H9 (cell line): ENCODE measurements around the gene PPM1H. TPM values are rescaled to one million over a fixed set of nuclear protein-coding genes. Genes with fewer than 3 reads are reported as not detected.

Experiments used
- DNase-seq: peaks from one replicate; pipeline ENCODE4 v3.0.0-alpha.2; 2017
- H2AFZ ChIP-seq: one replicate; pipeline ENCODE4 v1.6.1; 2013; ENCODE audit warnings: mild to moderate bottlenecking, low read length, control low read depth, moderate library complexity
- H2AK5ac ChIP-seq: 2 replicates; pipeline ENCODE4 v1.6.1; 2013; ENCODE audit warnings: low read length, control low read depth, mixed read lengths; ENCODE audit not compliant: insufficient read length
- H2BK120ac ChIP-seq: one replicate; pipeline ENCODE4 v1.6.1; 2013; ENCODE audit warnings: low read depth, mild to moderate bottlenecking, low read length, control low read depth, inconsistent platforms; ENCODE audit not compliant: poor library complexity, severe bottlenecking
- H2BK12ac ChIP-seq: 2 replicates; pipeline ENCODE4 v1.6.1; 2013; ENCODE audit warnings: low read length, control low read depth, mixed read lengths, low read depth; ENCODE audit not compliant: insufficient read length
- H2BK15ac ChIP-seq: 2 replicates; pipeline ENCODE4 v1.6.1; 2013; ENCODE audit warnings: low read depth, low read length, control low read depth
- H2BK20ac ChIP-seq: one replicate; pipeline ENCODE4 v1.6.1; 2013; ENCODE audit warnings: low read depth, mild to moderate bottlenecking, low read length, control low read depth, inconsistent platforms; ENCODE audit not compliant: poor library complexity, severe bottlenecking
- H2BK5ac ChIP-seq: 2 replicates; pipeline ENCODE4 v1.6.1; 2013; ENCODE audit warnings: low read length, control low read depth, mixed read lengths; ENCODE audit not compliant: insufficient read length
- H3K14ac ChIP-seq: 2 replicates; pipeline ENCODE4 v1.6.1; 2013; ENCODE audit warnings: low read length, control low read depth; ENCODE audit not compliant: insufficient read depth
- H3K18ac ChIP-seq: 2 replicates; pipeline ENCODE4 v1.6.1; 2013; ENCODE audit warnings: low read depth, mild to moderate bottlenecking, mixed read lengths, low read length, control low read depth; ENCODE audit not compliant: insufficient read length
- H3K23ac ChIP-seq: 2 replicates; pipeline ENCODE4 v1.6.1; 2013; ENCODE audit warnings: low read length, control low read depth, mixed read lengths, low read depth; ENCODE audit not compliant: insufficient read length
- H3K23me2 ChIP-seq: 2 replicates; pipeline ENCODE4 v1.6.1; 2013; ENCODE audit warnings: low read depth, mild to moderate bottlenecking, mixed read lengths, low read length, control low read depth; ENCODE audit not compliant: insufficient read length, poor library complexity, severe bottlenecking
- H3K27ac ChIP-seq: 2 replicates; pipeline ENCODE4 v1.5.1; 2013; ENCODE audit warnings: low read length, control low read depth, mixed read lengths, low read depth; ENCODE audit not compliant: insufficient read length
- H3K27me3 ChIP-seq: 2 replicates; pipeline ENCODE4 v1.6.1; 2013; ENCODE audit warnings: low read length, control low read depth, inconsistent platforms; ENCODE audit not compliant: insufficient read depth
- H3K4ac ChIP-seq: 2 replicates; pipeline ENCODE4 v1.6.1; 2013; ENCODE audit warnings: low read depth, mild to moderate bottlenecking, control low read depth, inconsistent platforms, low read length, moderate library complexity
- H3K4me1 ChIP-seq: 2 replicates; pipeline ENCODE4 v1.6.1; 2013; ENCODE audit warnings: low read length, control low read depth, inconsistent platforms; ENCODE audit not compliant: insufficient read depth
- H3K4me2 ChIP-seq: 2 replicates; pipeline ENCODE4 v1.6.1; 2013; ENCODE audit warnings: low read length, control low read depth, mixed read lengths; ENCODE audit not compliant: insufficient read length, insufficient read depth
- H3K56ac ChIP-seq: 2 replicates; pipeline ENCODE4 v1.6.1; 2013; ENCODE audit warnings: low read depth, mild to moderate bottlenecking, mixed read lengths, low read length, control low read depth; ENCODE audit not compliant: insufficient read length
- H3K79me1 ChIP-seq: 2 replicates; pipeline ENCODE4 v1.6.1; 2013; ENCODE audit warnings: low read depth, mild to moderate bottlenecking, moderate library complexity, low read length, control low read depth, inconsistent platforms; ENCODE audit not compliant: insufficient read depth, poor library complexity, severe bottlenecking
- H3K79me2 ChIP-seq: 2 replicates; pipeline ENCODE4 v1.6.1; 2013; ENCODE audit warnings: low read length, control low read depth, inconsistent platforms; ENCODE audit not compliant: insufficient read depth
- H3K9ac ChIP-seq: 2 replicates; pipeline ENCODE4 v1.6.1; 2013; ENCODE audit warnings: low read length, control low read depth, mixed read lengths; ENCODE audit not compliant: insufficient read length; ENCODE audit errors: extremely low read depth
- H3K9me3 ChIP-seq: one replicate; pipeline ENCODE4 v1.6.1; 2013; ENCODE audit warnings: low read depth, low read length, inconsistent platforms; ENCODE audit not compliant: control insufficient read depth
- H3T11ph ChIP-seq: one replicate; pipeline ENCODE4 v1.6.1; 2013; ENCODE audit warnings: mild to moderate bottlenecking, low read length, control low read depth, inconsistent platforms
- H4K20me1 ChIP-seq: one replicate; pipeline ENCODE4 v1.6.1; 2013; ENCODE audit not compliant: control insufficient read depth, insufficient read length, insufficient read depth
- H4K5ac ChIP-seq: 2 replicates; pipeline ENCODE4 v1.6.1; 2013; ENCODE audit warnings: low read depth, mild to moderate bottlenecking, mixed read lengths, low read length, control low read depth; ENCODE audit not compliant: insufficient read length
- H4K8ac ChIP-seq: replicated peaks from 2 replicates; pipeline ENCODE4 v1.6.1; 2013; ENCODE audit warnings: low read length, control low read depth, mixed read lengths, low read depth; ENCODE audit not compliant: insufficient read length
- H4K91ac ChIP-seq: 2 replicates; pipeline ENCODE4 v1.6.1; 2013; ENCODE audit warnings: low read depth, mild to moderate bottlenecking, moderate library complexity, mixed read lengths, low read length, control low read depth; ENCODE audit not compliant: insufficient read length
- H3K27ac Mint-ChIP-seq, 3 experiments: 2 replicates in 2 of 3; 3 replicates in 1 of 3; pipeline ENCODE4 v1.8.0; 2020 to 2021; ENCODE audit warnings: mixed read lengths in 3 of 3, mild to moderate bottlenecking in 1 of 3, moderate library complexity in 1 of 3
- H3K27me3 Mint-ChIP-seq: 2 replicates; pipeline ENCODE4 v1.8.0; 2021; ENCODE audit warnings: low read depth, mild to moderate bottlenecking, moderate library complexity, mixed read lengths
- H3K36me3 Mint-ChIP-seq, 3 experiments: 2 replicates in 2 of 3; 3 replicates in 1 of 3; pipeline ENCODE4 v1.8.0; 2020 to 2021; ENCODE audit warnings: low read depth in 3 of 3, mixed read lengths in 3 of 3; ENCODE audit not compliant: insufficient read depth in 1 of 3
- H3K4me1 Mint-ChIP-seq, 2 experiments: 2 replicates each; pipeline ENCODE4 v1.8.0; 2020; ENCODE audit warnings: mixed read lengths in 2 of 2
- H3K4me3 Mint-ChIP-seq, 2 experiments: 2 replicates in 1 of 2; 3 replicates in 1 of 2; pipeline ENCODE4 v1.8.0; 2020 to 2021; ENCODE audit warnings: mild to moderate bottlenecking in 2 of 2, mixed read lengths in 2 of 2, moderate library complexity in 1 of 2
- H3K9me3 Mint-ChIP-seq, 2 experiments: 2 replicates in 1 of 2; 3 replicates in 1 of 2; pipeline ENCODE4 v1.8.0; 2020; ENCODE audit warnings: mild to moderate bottlenecking in 2 of 2, mixed read lengths in 2 of 2, moderate library complexity in 1 of 2
- WGBS: extraction: QIAGEN DNeasy Blood & Tissue Kit; methylation state at CpG from one replicate; pipeline ENCODE4 v1.1.7; 2013; ENCODE audit warnings: missing lambda C conversion rate, low lambda C conversion rate, mixed read lengths; ENCODE audit not compliant: insufficient read length; ENCODE audit errors: extremely low coverage; 5-methylcytosine and 5-hydroxymethylcytosine counted together
- total RNA-seq: library from RNA; stranded (reverse); gene quantifications from 2 replicates; pipeline ENCODE4 v1.2.1, GENCODE V29; 2021
- TF ChIP-seq, protein P1 (sequence below): fragments of 200-600 bp; sonication (generic); conservative IDR thresholded peaks from 3 replicates; pipeline ENCODE4 v1.8.0; 2021; ENCODE audit warnings: antibody characterized with exemption, mild to moderate bottlenecking

Gene PPM1H
- total RNA-seq, 1 experiment from 2014 or later = 22.1 TPM

DNA sequence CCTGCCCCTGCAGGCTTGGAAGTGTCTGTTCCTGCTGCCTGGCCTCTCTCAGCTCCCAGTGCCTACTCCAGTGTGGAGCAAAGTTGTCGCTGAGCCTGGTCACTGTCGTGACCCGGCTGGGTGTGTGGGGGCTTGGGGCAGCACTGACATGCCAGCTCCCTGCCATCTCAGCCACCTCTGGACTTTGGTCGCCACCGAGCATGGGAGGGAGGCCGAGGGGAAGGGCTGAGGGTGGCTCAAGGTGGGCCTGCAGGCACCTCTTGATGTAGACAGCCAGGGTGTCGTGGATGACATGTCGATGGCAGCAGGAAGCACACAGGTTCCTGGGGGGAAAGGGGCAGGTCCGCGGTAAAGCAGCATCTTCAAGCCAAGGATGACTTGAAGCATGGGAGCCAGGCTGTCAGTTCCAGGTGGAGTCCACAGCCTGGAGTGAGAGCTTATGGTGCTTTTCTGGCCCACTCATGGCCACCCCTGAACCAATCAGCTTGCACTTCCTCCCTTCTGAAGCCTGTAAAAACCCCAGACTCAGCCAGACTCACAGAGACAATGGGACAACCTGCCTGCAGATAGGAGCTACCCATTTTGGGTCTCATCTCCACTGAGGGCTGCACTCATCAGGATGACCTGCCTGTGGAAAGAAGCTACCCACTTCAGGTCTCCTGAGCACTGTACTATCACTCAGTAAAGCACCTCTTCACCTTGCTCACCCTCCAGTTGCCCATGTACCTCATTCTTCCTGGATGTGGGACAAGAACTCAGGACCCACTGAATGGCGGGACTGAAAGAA, 258.2 kb downstream of the PPM1H start:
- no peak overlapping the region for H3K9ac ChIP-seq
- no peak overlapping the region for H3T11ph ChIP-seq
- peaks cover 25 to 44% (median 34%) of the 10 kb centered on the region in 3 experiments for H3K36me3 Mint-ChIP-seq
- H3K18ac ChIP-seq = no peak overlapping the region
- no peak overlapping the region for H3K56ac ChIP-seq
- H3K14ac ChIP-seq = no peak overlapping the region
- WGBS = no CpG with 5 or more reads among the region's 11 CpGs
- H3K79me1 ChIP-seq = no peaks in the 10 kb centered on the region
- no peak overlapping the region for H2BK12ac ChIP-seq
- H3K9me3 ChIP-seq = peaks cover 11% of the 10 kb centered on the region
- no peak overlapping the region for H3K27ac ChIP-seq
- no peak overlapping the region for H3K23ac ChIP-seq
- no peak overlapping the region; a peak in 1 of 5 replicates for H3K4me3 Mint-ChIP-seq
- DNase-seq = no peak
- no peak overlapping the region for H4K8ac ChIP-seq
- H2BK5ac ChIP-seq = no peak overlapping the region
- no peak overlapping the region for H2BK120ac ChIP-seq
- no peak overlapping the region for H4K5ac ChIP-seq
- no peaks in the 10 kb centered on the region for H3K79me2 ChIP-seq
- TF ChIP-seq, protein P1, sequence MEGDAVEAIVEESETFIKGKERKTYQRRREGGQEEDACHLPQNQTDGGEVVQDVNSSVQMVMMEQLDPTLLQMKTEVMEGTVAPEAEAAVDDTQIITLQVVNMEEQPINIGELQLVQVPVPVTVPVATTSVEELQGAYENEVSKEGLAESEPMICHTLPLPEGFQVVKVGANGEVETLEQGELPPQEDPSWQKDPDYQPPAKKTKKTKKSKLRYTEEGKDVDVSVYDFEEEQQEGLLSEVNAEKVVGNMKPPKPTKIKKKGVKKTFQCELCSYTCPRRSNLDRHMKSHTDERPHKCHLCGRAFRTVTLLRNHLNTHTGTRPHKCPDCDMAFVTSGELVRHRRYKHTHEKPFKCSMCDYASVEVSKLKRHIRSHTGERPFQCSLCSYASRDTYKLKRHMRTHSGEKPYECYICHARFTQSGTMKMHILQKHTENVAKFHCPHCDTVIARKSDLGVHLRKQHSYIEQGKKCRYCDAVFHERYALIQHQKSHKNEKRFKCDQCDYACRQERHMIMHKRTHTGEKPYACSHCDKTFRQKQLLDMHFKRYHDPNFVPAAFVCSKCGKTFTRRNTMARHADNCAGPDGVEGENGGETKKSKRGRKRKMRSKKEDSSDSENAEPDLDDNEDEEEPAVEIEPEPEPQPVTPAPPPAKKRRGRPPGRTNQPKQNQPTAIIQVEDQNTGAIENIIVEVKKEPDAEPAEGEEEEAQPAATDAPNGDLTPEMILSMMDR = no peak
- no peaks in the 10 kb centered on the region for H3K23me2 ChIP-seq
- no peaks in the 10 kb centered on the region for H3K27me3 ChIP-seq
- H4K91ac ChIP-seq = no peak overlapping the region
- no peak overlapping the region for H2AK5ac ChIP-seq
- H2BK15ac ChIP-seq = no peak overlapping the region
- H3K4me1 Mint-ChIP-seq = peaks cover 19% of the 10 kb centered on the region in 2 experiments
- H3K4me1 ChIP-seq = no peaks in the 10 kb centered on the region; the same call in 1 of the 2 replicates
- no peak overlapping the region for H3K27ac Mint-ChIP-seq
- no peaks in the 10 kb centered on the region for H4K20me1 ChIP-seq
- H2AFZ ChIP-seq = no peak overlapping the region
- no peak overlapping the region for H3K4me2 ChIP-seq
- no peaks in the 10 kb centered on the region for H3K27me3 Mint-ChIP-seq
- H3K9me3 Mint-ChIP-seq = peaks cover 18 to 19% of the 10 kb centered on the region in 2 experiments
- no peak overlapping the region for H2BK20ac ChIP-seq
- no peak overlapping the region for H3K4ac ChIP-seq
